Measurements from ENCODE around the gene MFRP. TPM values are rescaled to one million over a fixed set of nuclear protein-coding genes. Genes with fewer than 3 reads are reported as not detected.
A peak's percentile ranks its signal among the peaks of the same experiment; 100 is the strongest.

Gene MFRP
- total RNA-seq, 1 experiment from 2014 or later: not detected

- H3K4me3 ChIP-seq (ENCODE audit: low read depth in 2 of 2, low read length in 2 of 2): no peak overlapping the region
- peaks cover 16% of the 10 kb centered on the region for H3K4me1 ChIP-seq (ENCODE audit: control insufficient read depth, insufficient read depth, low read length)
- no peaks in the 10 kb centered on the region for H3K9me3 ChIP-seq (ENCODE audit: control insufficient read depth, insufficient read depth, low read depth, low read length)
- in situ Hi-C loops (cut with HindIII; ENCODE audit: low pct_unique_long_range_greater_than_20kb, low sequenced_read_pairs): no loop called here
- ATAC-seq (no peak), DNase-seq (ENCODE audit: low read depth, low spot score) (no peak)
- no peaks in the 10 kb centered on the region for H3K27me3 ChIP-seq (ENCODE audit: control insufficient read depth, insufficient read depth, low read length)
- no TSS peak for BruUV-seq (replicated peaks)
- CTCF ChIA-PET: interaction anchor here (0.5 to 2.3 kb wide), 6 partner anchors 8 to 194 kb away, joined by 3 to 22 read pairs (median 4); partner anchors contain the start of gene RNF26
- H3K36me3 ChIP-seq (ENCODE audit: control insufficient read depth, insufficient read depth, low read length): no peaks in the 10 kb centered on the region
- intact Hi-C loops (cut with micrococcal nuclease; ENCODE audit: unreplicated experiment): loop anchor here (5.0 kb wide), 1 partner anchor 35 kb away; no protein-coding TSS in a partner anchor
- no peak overlapping the region for H3K27ac ChIP-seq (ENCODE audit: low read length)
- TF ChIP-seq SIN3A (IDR thresholded peaks at IDR 0.05; ENCODE audit: borderline replicate concordance, insufficient read depth, low read depth, low read length) (no peak), POLR2AphosphoS5 (IDR thresholded peaks at IDR 0.05; ENCODE audit: low read depth, low read length) (no peak), CTCF (IDR thresholded peaks at IDR 0.05) (no peak), TCF7L2 (IDR thresholded peaks at IDR 0.05; ENCODE audit: low read depth, low read length) (no peak)
- TF ChIP-seq, protein P1, sequence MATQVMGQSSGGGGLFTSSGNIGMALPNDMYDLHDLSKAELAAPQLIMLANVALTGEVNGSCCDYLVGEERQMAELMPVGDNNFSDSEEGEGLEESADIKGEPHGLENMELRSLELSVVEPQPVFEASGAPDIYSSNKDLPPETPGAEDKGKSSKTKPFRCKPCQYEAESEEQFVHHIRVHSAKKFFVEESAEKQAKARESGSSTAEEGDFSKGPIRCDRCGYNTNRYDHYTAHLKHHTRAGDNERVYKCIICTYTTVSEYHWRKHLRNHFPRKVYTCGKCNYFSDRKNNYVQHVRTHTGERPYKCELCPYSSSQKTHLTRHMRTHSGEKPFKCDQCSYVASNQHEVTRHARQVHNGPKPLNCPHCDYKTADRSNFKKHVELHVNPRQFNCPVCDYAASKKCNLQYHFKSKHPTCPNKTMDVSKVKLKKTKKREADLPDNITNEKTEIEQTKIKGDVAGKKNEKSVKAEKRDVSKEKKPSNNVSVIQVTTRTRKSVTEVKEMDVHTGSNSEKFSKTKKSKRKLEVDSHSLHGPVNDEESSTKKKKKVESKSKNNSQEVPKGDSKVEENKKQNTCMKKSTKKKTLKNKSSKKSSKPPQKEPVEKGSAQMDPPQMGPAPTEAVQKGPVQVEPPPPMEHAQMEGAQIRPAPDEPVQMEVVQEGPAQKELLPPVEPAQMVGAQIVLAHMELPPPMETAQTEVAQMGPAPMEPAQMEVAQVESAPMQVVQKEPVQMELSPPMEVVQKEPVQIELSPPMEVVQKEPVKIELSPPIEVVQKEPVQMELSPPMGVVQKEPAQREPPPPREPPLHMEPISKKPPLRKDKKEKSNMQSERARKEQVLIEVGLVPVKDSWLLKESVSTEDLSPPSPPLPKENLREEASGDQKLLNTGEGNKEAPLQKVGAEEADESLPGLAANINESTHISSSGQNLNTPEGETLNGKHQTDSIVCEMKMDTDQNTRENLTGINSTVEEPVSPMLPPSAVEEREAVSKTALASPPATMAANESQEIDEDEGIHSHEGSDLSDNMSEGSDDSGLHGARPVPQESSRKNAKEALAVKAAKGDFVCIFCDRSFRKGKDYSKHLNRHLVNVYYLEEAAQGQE (IDR thresholded peaks at IDR 0.05; ENCODE audit: insufficient read depth in 1 of 2, low read depth in 2 of 2, low read length in 1 of 2): no peak
- POLR2A ChIA-PET: no interaction called here
Measured at GRCh38 chr11:119372260-119373058, 26.0 kb upstream of the MFRP start.

DNA sequence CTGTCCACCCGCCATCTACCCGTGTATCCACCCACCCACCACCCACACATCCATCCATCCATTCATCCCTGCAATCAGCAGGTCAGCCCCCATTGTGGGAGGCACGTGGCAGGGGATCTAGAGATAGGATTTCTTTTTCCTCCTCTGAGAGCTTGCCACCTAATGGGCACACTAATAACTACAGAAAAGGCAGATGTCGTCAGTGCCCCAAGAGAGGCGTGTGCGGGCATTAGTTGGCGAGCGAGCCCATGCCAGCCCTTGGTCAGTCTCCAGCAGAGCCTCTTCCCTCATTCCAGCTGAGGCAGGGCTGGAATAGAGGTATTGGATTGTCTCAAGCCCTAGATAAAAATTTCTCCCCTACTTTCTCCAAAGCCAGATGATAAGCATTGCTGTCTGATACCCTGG lies 25.3 kb upstream of the MFRP start:
- ChIA-PET POLR2A (no interaction called here), CTCF (interaction anchor here (0.6 to 1.5 kb wide), 3 partner anchors 12 to 194 kb away, joined by 3 to 6 read pairs (median 6); no protein-coding TSS in a partner anchor)
- Histone ChIP-seq H3K9me3 (ENCODE audit: control insufficient read depth, insufficient read depth, low read depth, low read length) (no peaks in the 10 kb centered on the region), H3K36me3 (ENCODE audit: control insufficient read depth, insufficient read depth, low read length) (no peaks in the 10 kb centered on the region), H3K27ac (ENCODE audit: low read length) (no peak overlapping the region), H3K4me1 (ENCODE audit: control insufficient read depth, insufficient read depth, low read length) (peaks cover 16% of the 10 kb centered on the region), H3K4me3 (ENCODE audit: low read depth in 2 of 2, low read length in 2 of 2) (no peak overlapping the region), H3K27me3 (ENCODE audit: control insufficient read depth, insufficient read depth, low read length) (no peaks in the 10 kb centered on the region)
- in situ Hi-C loops (cut with HindIII; ENCODE audit: low pct_unique_long_range_greater_than_20kb, low sequenced_read_pairs): no loop called here
- intact Hi-C loops (cut with micrococcal nuclease; ENCODE audit: unreplicated experiment): loop anchor here (5.0 kb wide), 1 partner anchor 34 kb away; no protein-coding TSS in a partner anchor
- peak; percentile 41; the same call in 1 of the 2 replicates for ATAC-seq
- BruUV-seq (replicated peaks): no TSS peak
- TF ChIP-seq SIN3A (IDR thresholded peaks at IDR 0.05; ENCODE audit: borderline replicate concordance, insufficient read depth, low read depth, low read length) (no peak), POLR2AphosphoS5 (IDR thresholded peaks at IDR 0.05; ENCODE audit: low read depth, low read length) (no peak), CTCF (IDR thresholded peaks at IDR 0.05) (no peak; the same call in 1 of the 2 replicates), TCF7L2 (IDR thresholded peaks at IDR 0.05; ENCODE audit: low read depth, low read length) (no peak)
- TF ChIP-seq, protein P1 (IDR thresholded peaks at IDR 0.05; ENCODE audit: insufficient read depth in 1 of 2, low read depth in 2 of 2, low read length in 1 of 2): no peak
- no peak for DNase-seq (ENCODE audit: low read depth, low spot score)
